Measurements from ENCODE around the gene TMEM14C.

DNA sequence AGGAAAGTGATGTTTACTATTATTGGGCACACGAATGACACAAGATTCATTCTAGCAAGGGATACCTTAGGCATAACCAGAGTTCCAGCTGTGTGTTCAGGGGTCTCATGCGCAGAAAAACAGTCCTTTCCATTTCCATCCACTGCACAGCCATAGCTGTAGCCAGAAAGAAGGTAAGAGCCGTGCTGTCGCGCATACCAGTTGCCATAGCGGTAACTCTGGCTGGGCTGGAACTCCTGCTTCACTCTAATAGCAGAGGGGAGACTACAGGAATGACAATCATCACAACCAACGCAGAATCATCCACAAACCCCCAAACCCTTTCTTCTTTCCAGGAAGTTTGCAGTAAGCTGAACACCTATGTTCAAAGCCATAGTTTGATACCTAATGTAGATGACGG lies 36.0 kb upstream of the TMEM14C start:
- no peak for TF ChIP-seq POLR2A (IDR thresholded peaks at IDR 0.05)
- TF ChIP-seq, protein P1, sequence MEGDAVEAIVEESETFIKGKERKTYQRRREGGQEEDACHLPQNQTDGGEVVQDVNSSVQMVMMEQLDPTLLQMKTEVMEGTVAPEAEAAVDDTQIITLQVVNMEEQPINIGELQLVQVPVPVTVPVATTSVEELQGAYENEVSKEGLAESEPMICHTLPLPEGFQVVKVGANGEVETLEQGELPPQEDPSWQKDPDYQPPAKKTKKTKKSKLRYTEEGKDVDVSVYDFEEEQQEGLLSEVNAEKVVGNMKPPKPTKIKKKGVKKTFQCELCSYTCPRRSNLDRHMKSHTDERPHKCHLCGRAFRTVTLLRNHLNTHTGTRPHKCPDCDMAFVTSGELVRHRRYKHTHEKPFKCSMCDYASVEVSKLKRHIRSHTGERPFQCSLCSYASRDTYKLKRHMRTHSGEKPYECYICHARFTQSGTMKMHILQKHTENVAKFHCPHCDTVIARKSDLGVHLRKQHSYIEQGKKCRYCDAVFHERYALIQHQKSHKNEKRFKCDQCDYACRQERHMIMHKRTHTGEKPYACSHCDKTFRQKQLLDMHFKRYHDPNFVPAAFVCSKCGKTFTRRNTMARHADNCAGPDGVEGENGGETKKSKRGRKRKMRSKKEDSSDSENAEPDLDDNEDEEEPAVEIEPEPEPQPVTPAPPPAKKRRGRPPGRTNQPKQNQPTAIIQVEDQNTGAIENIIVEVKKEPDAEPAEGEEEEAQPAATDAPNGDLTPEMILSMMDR (IDR thresholded peaks at IDR 0.05 in 4 of 5, conservative IDR thresholded peaks at IDR 0.05 in 1 of 5) = no peak

Data from gastrocnemius medialis (tissue), 4 donors.